HUES64 (cell line): ENCODE data around the gene EHD4.

Source experiments
- H3K27ac ChIP-seq: 2 replicates; pipeline ENCODE4 v1.7.0; 2013; ENCODE audit warnings: low read depth, low read length, inconsistent platforms
- H3K27me3 ChIP-seq: 2 replicates; pipeline ENCODE4 v1.6.1; 2013; ENCODE audit warnings: mild to moderate bottlenecking, low read length; ENCODE audit not compliant: insufficient read depth
- H3K36me3 ChIP-seq: 2 replicates; pipeline ENCODE4 v1.6.1; 2013; ENCODE audit warnings: mild to moderate bottlenecking, low read length; ENCODE audit not compliant: insufficient read depth
- H3K4me1 ChIP-seq: 2 replicates; pipeline ENCODE4 v1.6.1; 2013; ENCODE audit warnings: mild to moderate bottlenecking, low read length, moderate library complexity; ENCODE audit not compliant: insufficient read depth
- H3K4me3 ChIP-seq: 2 replicates; pipeline ENCODE4 v1.5.1; 2013; ENCODE audit warnings: mild to moderate bottlenecking, low read length, moderate library complexity
- H3K9ac ChIP-seq: 2 replicates; pipeline ENCODE4 v1.6.1; 2013; ENCODE audit warnings: mild to moderate bottlenecking, low read depth, low read length
- H3K9me3 ChIP-seq: 2 replicates; pipeline ENCODE4 v1.6.1; 2013; ENCODE audit warnings: low read depth, low read length; ENCODE audit not compliant: insufficient read depth
- WGBS: fragments of 150-250, 120-280 bp; methylation state at CpG from one replicate; pipeline ENCODE4 v1.1.7; 2013; ENCODE audit warnings: missing lambda C conversion rate; 5-methylcytosine and 5-hydroxymethylcytosine counted together

Gene EHD4

GRCh38 chr15:41899854-41900442, 72.4 kb downstream of the EHD4 start:
- Histone ChIP-seq H3K4me3 (no peak overlapping the region), H3K27ac (no peak overlapping the region), H3K36me3 (peaks cover 22% of the 10 kb centered on the region), H3K9me3 (no peaks in the 10 kb centered on the region), H3K9ac (no peak overlapping the region), H3K4me1 (no peaks in the 10 kb centered on the region; the same call in 1 of the 2 replicates), H3K27me3 (no peaks in the 10 kb centered on the region)
- 89% methylated on average over 6 of the region's 6 CpGs for WGBS

GRCh38 chr15:41897363-41897799, 75.0 kb downstream of the EHD4 start:
- H3K9me3 ChIP-seq: no peaks in the 10 kb centered on the region
- WGBS: 74% methylated on average over 7 of the region's 8 CpGs
- no peak overlapping the region for H3K9ac ChIP-seq
- no peak overlapping the region for H3K27ac ChIP-seq
- H3K27me3 ChIP-seq: no peaks in the 10 kb centered on the region
- no peaks in the 10 kb centered on the region; the same call in 1 of the 2 replicates for H3K4me1 ChIP-seq
- H3K4me3 ChIP-seq: no peak overlapping the region
- peaks cover 17% of the 10 kb centered on the region for H3K36me3 ChIP-seq

GRCh38 chr15:41896566-41896965, 75.8 kb downstream of the EHD4 start:
- no peaks in the 10 kb centered on the region for H3K9me3 ChIP-seq
- H3K9ac ChIP-seq: no peak overlapping the region
- H3K36me3 ChIP-seq: peaks cover 17% of the 10 kb centered on the region
- no peaks in the 10 kb centered on the region; the same call in 1 of the 2 replicates for H3K4me1 ChIP-seq
- 91% methylated on average over 6 of the region's 6 CpGs for WGBS
- no peak overlapping the region for H3K27ac ChIP-seq
- no peak overlapping the region for H3K4me3 ChIP-seq
- H3K27me3 ChIP-seq: no peaks in the 10 kb centered on the region

- Histone ChIP-seq H3K9ac (no peak overlapping the region), H3K4me3 (no peak overlapping the region), H3K4me1 (no peaks in the 10 kb centered on the region; the same call in 1 of the 2 replicates), H3K27me3 (no peaks in the 10 kb centered on the region), H3K27ac (no peak overlapping the region), H3K9me3 (no peaks in the 10 kb centered on the region), H3K36me3 (peaks cover 17% of the 10 kb centered on the region)
- whole genome bisulfite sequencing: 100% methylated on average over 1 of the region's 1 CpG
Observed at GRCh38 chr15:41895957-41896356, 76.4 kb downstream of the EHD4 start.

- no peaks in the 10 kb centered on the region for H3K9me3 ChIP-seq
- H3K9ac ChIP-seq: no peak overlapping the region
- H3K27ac ChIP-seq: no peak overlapping the region
- WGBS: 92% methylated on average over 11 of the region's 11 CpGs
- H3K4me3 ChIP-seq: no peak overlapping the region
- H3K36me3 ChIP-seq: peaks cover 15% of the 10 kb centered on the region
- no peaks in the 10 kb centered on the region for H3K27me3 ChIP-seq
- no peaks in the 10 kb centered on the region; the same call in 1 of the 2 replicates for H3K4me1 ChIP-seq
Observed at GRCh38 chr15:41895491-41895890, 76.9 kb downstream of the EHD4 start.

- no peak overlapping the region for H3K27ac ChIP-seq
- no peaks in the 10 kb centered on the region for H3K27me3 ChIP-seq
- H3K4me1 ChIP-seq: no peaks in the 10 kb centered on the region; the same call in 1 of the 2 replicates
- H3K9ac ChIP-seq: no peak overlapping the region
- no peaks in the 10 kb centered on the region for H3K9me3 ChIP-seq
- 76% methylated on average over 24 of the region's 24 CpGs for WGBS
- peaks cover 10% of the 10 kb centered on the region for H3K36me3 ChIP-seq
- H3K4me3 ChIP-seq: no peak overlapping the region
Observed at GRCh38 chr15:41894791-41895463, 77.4 kb downstream of the EHD4 start.

GRCh38 chr15:41894251-41894790, 78.0 kb downstream of the EHD4 start:
- Histone ChIP-seq H3K27me3 (no peaks in the 10 kb centered on the region), H3K36me3 (peaks cover 5% of the 10 kb centered on the region; the same call in 1 of the 2 replicates), H3K9me3 (no peaks in the 10 kb centered on the region), H3K9ac (no peak overlapping the region), H3K4me3 (no peak overlapping the region), H3K4me1 (no peaks in the 10 kb centered on the region; the same call in 1 of the 2 replicates), H3K27ac (no peak overlapping the region)
- WGBS: 87% methylated on average over 17 of the region's 17 CpGs

- Histone ChIP-seq H3K4me3 (no peak within 1 kb of the TSS), H3K27me3 (no peaks in the 10 kb centered on the region), H3K4me1 (no peaks in the 10 kb centered on the region; the same call in 1 of the 2 replicates), H3K36me3 (no peaks in the 10 kb centered on the region), H3K9me3 (no peaks in the 10 kb centered on the region), H3K27ac (no peak within 1 kb of the TSS), H3K9ac (no peak within 1 kb of the TSS)
- WGBS: 94% methylated on average over 15 of the region's 15 CpGs
Observed at GRCh38 chr15:41893422-41894250, 78.7 kb downstream of the EHD4 start, which contains the start of gene SPTBN5. Gene SPTBN5, minus strand, starts transcription at chr15:41894053. Its CDS starts 556 bp downstream, at chr15:41893497.

- H3K27ac ChIP-seq: no peak overlapping the region
- H3K9me3 ChIP-seq: no peaks in the 10 kb centered on the region
- H3K4me3 ChIP-seq: no peak overlapping the region
- no peaks in the 10 kb centered on the region for H3K36me3 ChIP-seq
- H3K4me1 ChIP-seq: no peaks in the 10 kb centered on the region; the same call in 1 of the 2 replicates
- H3K9ac ChIP-seq: no peak overlapping the region
- WGBS: 93% methylated on average over 22 of the region's 22 CpGs
- H3K27me3 ChIP-seq: no peaks in the 10 kb centered on the region
Observed at GRCh38 chr15:41892621-41893421, 79.5 kb downstream of the EHD4 start.

- H3K9me3 ChIP-seq: no peaks in the 10 kb centered on the region
- no peaks in the 10 kb centered on the region for H3K27me3 ChIP-seq
- WGBS: 81% methylated on average over 3 of the region's 3 CpGs
- H3K4me3 ChIP-seq: no peak overlapping the region
- no peaks in the 10 kb centered on the region for H3K4me1 ChIP-seq
- H3K36me3 ChIP-seq: no peaks in the 10 kb centered on the region
- no peak overlapping the region for H3K9ac ChIP-seq
- no peak overlapping the region for H3K27ac ChIP-seq
Observed at GRCh38 chr15:41891946-41892345, 80.4 kb downstream of the EHD4 start.
